Heart right ventricle (tissue), 16 donors: ENCODE measurements around the gene FCN2. TPM values are rescaled to one million over a fixed set of nuclear protein-coding genes. Genes with fewer than 3 reads are reported as not detected.

Experiments
- ATAC-seq, 8 donors: fragments of 200-7000 bp; cut with Tn5 transposase; one replicate each; pipeline ENCODE4 v1.9.1; 2020; ENCODE audit warnings: mild to moderate bottlenecking in 8 of 8, moderate library complexity in 8 of 8, moderate number of reproducible peaks in 1 of 8
- DNase-seq, 2 donors: peaks; one replicate each; pipeline ENCODE4 v3.0.0-alpha.2; 2020
- H3K27ac ChIP-seq, 10 donors: fragments of 200-600 bp; sonication (generic) in 2 of 10; one replicate each; pipeline versions ENCODE4 v1.5.0 to v1.8.0; 2020 to 2022; ENCODE audit warnings: mild to moderate bottlenecking in 3 of 10
- H3K27me3 ChIP-seq, 7 donors: fragments of 200-600 bp; one replicate each; pipeline ENCODE4 v1.8.0; 2021 to 2022; ENCODE audit warnings: mild to moderate bottlenecking in 2 of 7
- H3K36me3 ChIP-seq, 9 donors: fragments of 200-600 bp; sonication (generic) in 1 of 9; one replicate each; pipeline versions ENCODE4 v1.5.0 to v1.8.0; 2020 to 2022; ENCODE audit warnings: mild to moderate bottlenecking in 2 of 9
- H3K4me1 ChIP-seq, 9 donors: fragments of 200-600 bp; sonication (generic) in 1 of 9; one replicate each; pipeline versions ENCODE4 v1.5.0 to v1.8.0; 2020 to 2022; ENCODE audit warnings: mild to moderate bottlenecking in 4 of 9
- H3K4me3 ChIP-seq, 10 donors: fragments of 200-600 bp; sonication (generic) in 2 of 10; one replicate each; pipeline versions ENCODE4 v1.5.0 to v1.8.0; 2020 to 2022; ENCODE audit warnings: mild to moderate bottlenecking in 7 of 10, moderate library complexity in 2 of 10
- H3K9me3 ChIP-seq, 11 donors: fragments of 200-600 bp in 10 of 11; sonication (generic) in 2 of 11; one replicate each; pipeline versions ENCODE4 v1.5.0 to v1.8.0; 2013 to 2022; ENCODE audit warnings: mild to moderate bottlenecking in 2 of 11, control low read depth in 1 of 11, moderate library complexity in 1 of 11
- CTCF ChIP-seq, 9 donors: fragments of 200-600 bp; sonication (generic) in 2 of 9; IDR thresholded peaks; one replicate each; pipeline versions ENCODE4 v1.5.0 to v1.8.0; 2021 to 2022; ENCODE audit warnings: antibody characterized with exemption in 9 of 9, mild to moderate bottlenecking in 5 of 9, moderate library complexity in 1 of 9
- WGBS, 2 donors: extraction: QIAGEN DNeasy Blood & Tissue Kit; methylation state at CpG; one replicate each; pipeline ENCODE4 v1.1.7; 2013; ENCODE audit warnings: inconsistent platforms in 1 of 2; 5-methylcytosine and 5-hydroxymethylcytosine counted together
- intact Hi-C, 10 donors: fragments of 100-400 bp; cut with DNase I; formaldehyde crosslinking; loops; one replicate each; pipeline versions ENCODE4 v1.11.1 to v1.14.2; 2022
- polyA plus RNA-seq, 2 donors: library from polyadenylated mRNA; stranded (reverse); fragments of 200-250 nt; gene quantifications; one replicate each; pipeline ENCODE4 v1.2.3, GENCODE V29; 2013
- total RNA-seq, 10 donors: library from RNA; stranded (reverse); fragmentation: NEBNext Ultra II Directional in 3 of 10; extraction: Animal tissue kit (Norgen Biotek cat#: 25700) in 3 of 10; gene quantifications; one replicate each; pipeline versions ENCODE4 v1.2.1 to v1.2.4, GENCODE V29; 2021 to 2023
- donor health status: Arrhythmogenic right ventricular cardiomyopathy.
- donor health status: ischemic (EF 13 %, LVEDD 7.1; RV severe dilation, severe dysfunction).
- donor health status: healthy with polysubstance abuse.
- donor health status: DM: no; HTN: yes; CAD: no.
- donor health status: DM: no; HTN: no; CAD: no.
- donor health status: ischemic (EF 25% LVEDD 6.9; RV normal size, moderate dysfunction).
- donor health status: ischemic (EF 25% LVEDD 5.7; RV mildly dilated, moderate dysfunction).
- donor health status: healthy.
- donor health status: DM: yes; HTN: yes; CAD: no.
- donor health status: Ischemic cardiomyopathy.
- donor health status: ischemic (EF 35%, LVEDD 5.7; RV mildly dilated, moderate dysfunction).
- donor health status: nonischemic (EF 11% LVEDD 7.7; RV severe dilation, severe dysfunction).
- donor health status: DM: yes; HTN: yes; CAD: no.
- donor health status: PGD.
- donor health status: ischemic (EF 29% LVEDD 5.4; RV normal size, mild dysfunction).
- donor health status: nonischemic (EF 23%, LVEDD 6.1; RV moderate dilation, normal function).

FCN2 gene
- total and polyA plus RNA-seq, 12 donors = 0.19 to 0.46 (median 0.26) TPM; not detected in 7

GRCh38 chr9:134888603-134889190 lies 8.1 kb downstream of the FCN2 start:
- intact Hi-C loops = no loop called here
- no peak for TF ChIP-seq CTCF (IDR thresholded peaks at IDR 0.05)
- WGBS, 2 donors = 85 to 89% methylated on average over 14 of the region's 14 CpGs
- no peak overlapping the region for H3K27ac ChIP-seq
- H3K4me1 ChIP-seq = peaks cover 0 to 12% (median 0%) of the 10 kb centered on the region in 9 donors
- no peak for DNase-seq
- no peak overlapping the region for H3K4me3 ChIP-seq
- no peaks in the 10 kb centered on the region for H3K9me3 ChIP-seq
- no peak for ATAC-seq
- H3K36me3 ChIP-seq = no peaks in the 10 kb centered on the region
- peaks cover 0 to 6% (median 0%) of the 10 kb centered on the region in 7 donors for H3K27me3 ChIP-seq

- H3K27ac ChIP-seq = no peak overlapping the region
- H3K27me3 ChIP-seq = peaks cover 0 to 6% (median 0%) of the 10 kb centered on the region in 7 donors
- intact Hi-C loops = loop anchor here in 2 of 10 donors (10.0 kb wide), 2 partner anchors 105 to 195 kb away; partner anchors contain the start of gene OLFM1 (in 1 of the 2)
- DNase-seq = no peak
- ATAC-seq = no peak
- no peak for TF ChIP-seq CTCF (IDR thresholded peaks at IDR 0.05)
- WGBS, 2 donors = 94% methylated on average over 10 of the region's 10 CpGs
- no peaks in the 10 kb centered on the region for H3K36me3 ChIP-seq
- H3K4me3 ChIP-seq = no peak overlapping the region
- peaks cover 0 to 6% (median 0%) of the 10 kb centered on the region in 11 donors for H3K9me3 ChIP-seq
- peaks cover 0 to 12% (median 0%) of the 10 kb centered on the region in 9 donors for H3K4me1 ChIP-seq
Observed at GRCh38 chr9:134889386-134890154, 9.0 kb downstream of the FCN2 start.

GRCh38 chr9:134890155-134890495 lies 9.5 kb downstream of the FCN2 start:
- Histone ChIP-seq H3K4me3 (no peak overlapping the region), H3K4me1 (peaks cover 0 to 14% (median 5%) of the 10 kb centered on the region in 9 donors), H3K36me3 (no peaks in the 10 kb centered on the region), H3K27ac (no peak overlapping the region), H3K9me3 (peaks cover 0 to 12% (median 0%) of the 10 kb centered on the region in 11 donors), H3K27me3 (peaks cover 0 to 6% (median 0%) of the 10 kb centered on the region in 7 donors)
- DNase-seq (no peak), ATAC-seq (no peak)
- TF ChIP-seq CTCF (IDR thresholded peaks at IDR 0.05) = no peak
- 75 to 86% methylated on average over 5 of the region's 5 CpGs for WGBS, 2 donors
- intact Hi-C loops = loop anchor here in 2 of 10 donors (10.0 kb wide), 2 partner anchors 105 to 195 kb away; partner anchors contain the start of gene OLFM1 (in 1 of the 2)

GRCh38 chr9:134891053-134891452 lies 10.4 kb downstream of the FCN2 start:
- H3K4me3 ChIP-seq = no peak overlapping the region
- ATAC-seq = no peak
- no peak for DNase-seq
- 90 to 92% methylated on average over 8 of the region's 8 CpGs for WGBS, 2 donors
- no peak overlapping the region for H3K27ac ChIP-seq
- peaks cover 0 to 23% (median 13%) of the 10 kb centered on the region in 9 donors for H3K4me1 ChIP-seq
- H3K36me3 ChIP-seq = no peaks in the 10 kb centered on the region
- H3K27me3 ChIP-seq = peaks cover 0 to 6% (median 0%) of the 10 kb centered on the region in 7 donors
- TF ChIP-seq CTCF (IDR thresholded peaks at IDR 0.05) = no peak
- intact Hi-C loops = loop anchor here in 2 of 10 donors (10.0 kb wide), 2 partner anchors 106 to 194 kb away; partner anchors contain the start of gene OLFM1 (in 1 of the 2)
- H3K9me3 ChIP-seq = peaks cover 0 to 13% (median 0%) of the 10 kb centered on the region in 11 donors
